Measurements from ENCODE around the gene ADAMTS17.

- TF ChIP-seq EP300 (IDR thresholded peaks at IDR 0.05; ENCODE audit: borderline replicate concordance) = no peak
- TF ChIP-seq YY1 (IDR thresholded peaks at IDR 0.05; ENCODE audit: low read depth) = no peak
- no peak for TF ChIP-seq CREB1 (IDR thresholded peaks at IDR 0.05; ENCODE audit: low read depth)
- TF ChIP-seq TEAD4 (IDR thresholded peaks at IDR 0.05) = no peak
- no peak for TF ChIP-seq FOXM1 (IDR thresholded peaks at IDR 0.05; ENCODE audit: borderline replicate concordance, low read depth)
- no peak for TF ChIP-seq USF1 (IDR thresholded peaks at IDR 0.05)
- TF ChIP-seq NFIC (IDR thresholded peaks at IDR 0.05) = no peak
- no peak for TF ChIP-seq REST (IDR thresholded peaks at IDR 0.05; ENCODE audit: low read depth)
- TF ChIP-seq ZBTB7A (IDR thresholded peaks at IDR 0.05; ENCODE audit: low read depth) = no peak
Observed at GRCh38 chr15:100075229-100075628, 266.5 kb downstream of the ADAMTS17 start.

Data from Ishikawa (cell line).